ENCODE results near the gene SERPINA10.

- TF ChIP-seq CTCF (IDR thresholded peaks at IDR 0.05) (no peak), POLR2A (IDR thresholded peaks at IDR 0.05) (no peak)
Observed at GRCh38 chr14:94278731-94279130, 14.3 kb downstream of the SERPINA10 start.
